A549 (cell line): ENCODE data around the gene CTXND2. TPM values are rescaled to one million over a fixed set of nuclear protein-coding genes. Genes with fewer than 3 reads are reported as not detected.

Source experiments
- ATAC-seq, 2 experiments: fragments of 200-7000 bp in 1 of 2; fragments of >200 bp in 1 of 2; cut with Nextera tagmentation in 1 of 2; cut with Tn5 transposase in 1 of 2; 3 replicates each; pipeline versions ENCODE4 v1.8.0 to v1.9.1; 2018 to 2020; ENCODE audit warnings: mild to moderate bottlenecking in 1 of 2, moderate library complexity in 1 of 2
- CTCF ChIA-PET: fragments of 300-600 bp; sonication (Branson Sonifier 250); formaldehyde crosslinking; extraction: SDS; loops from one replicate; lab custom pipeline; 2021; ENCODE audit warnings: antibody characterized with exemption, inconsistent platforms; lab: Yijun Ruan, JAX
- POLR2A ChIA-PET: fragments of 350-600 bp; formaldehyde crosslinking; extraction: SDS; loops from one replicate; lab custom pipeline; 2021; ENCODE audit warnings: antibody characterized with exemption, inconsistent platforms; lab: Yijun Ruan, JAX
- DNase-seq, 2 experiments: peaks; one replicate each; pipeline versions ENCODE4 v3.0.0 to v3.0.0-alpha.2; 2011 to 2016; ENCODE audit warnings: low read depth in 1 of 2, low spot score in 1 of 2
- FAIRE-seq: peaks from 2 replicates; lab custom pipeline; 2011; peaks lifted over from hg19 to GRCh38; lab: Jason Lieb, UNC
- H3K27ac ChIP-seq, 2 experiments: fragments of >200 bp; sonication (Bioruptor Twin); formaldehyde crosslinking; 3 replicates each; pipeline ENCODE4 v1.5.1; 2016 to 2017
- H3K4me1 ChIP-seq: fragments of >200 bp; sonication (Bioruptor Twin); formaldehyde crosslinking; 3 replicates; pipeline ENCODE4 v1.6.1; 2016
- H3K4me2 ChIP-seq: fragments of >200 bp; sonication (Bioruptor Twin); formaldehyde crosslinking; 3 replicates; pipeline ENCODE4 v1.6.1; 2016
- H3K4me3 ChIP-seq: fragments of >200 bp; sonication (Bioruptor Twin); formaldehyde crosslinking; 3 replicates; pipeline ENCODE4 v1.5.1; 2016
- H3K9me3 ChIP-seq: fragments of >200 bp; sonication (Bioruptor Twin); formaldehyde crosslinking; 3 replicates; pipeline ENCODE4 v1.6.1; 2016
- ATOH8 ChIP-seq: fragments of 250-450 bp; sonication (Bioruptor Pico); IDR thresholded peaks from 2 replicates; pipeline ENCODE4 v1.5.0; 2020; ENCODE audit warnings: low read depth, mild to moderate bottlenecking, moderate library complexity
- BCL3 ChIP-seq: fragments of >200 bp; sonication (Bioruptor Twin); formaldehyde crosslinking; IDR thresholded peaks from 3 replicates; pipeline ENCODE4 v1.6.1; 2016
- CBX8 ChIP-seq: fragments of 200-600 bp; sonication (generic); IDR thresholded peaks from 2 replicates; pipeline ENCODE4 v1.6.1; 2016
- CEBPB ChIP-seq, 2 experiments: fragments of >200 bp in 1 of 2; sonication (Bioruptor Twin) in 1 of 2; formaldehyde crosslinking in 1 of 2; IDR thresholded peaks; 2 replicates each; pipeline ENCODE4 v1.6.1; 2012 to 2016
- E2F6 ChIP-seq: IDR thresholded peaks from 2 replicates; pipeline ENCODE4 v1.6.1; 2012; ENCODE audit warnings: low read depth, borderline replicate concordance
- EHMT2 ChIP-seq: fragments of 200-600 bp; sonication (generic); IDR thresholded peaks from 2 replicates; pipeline ENCODE4 v1.6.1; 2016; ENCODE audit warnings: antibody characterized with exemption, low read depth, mild to moderate bottlenecking, moderate library complexity
- ELK1 ChIP-seq: fragments of 150-350 bp; IDR thresholded peaks from 2 replicates; pipeline ENCODE4 v1.6.1; 2014; ENCODE audit warnings: low read depth, mild to moderate bottlenecking, low read length
- HES2 ChIP-seq: fragments of >200 bp; sonication (Bioruptor Twin); formaldehyde crosslinking; IDR thresholded peaks from 2 replicates; pipeline ENCODE4 v1.6.1; 2016
- HEYL ChIP-seq: fragments of 250-450 bp; sonication (Bioruptor Pico); IDR thresholded peaks from 2 replicates; pipeline ENCODE4 v1.8.0; 2021; ENCODE audit warnings: mild to moderate bottlenecking, moderate library complexity
- HOXB13 ChIP-seq: fragments of 250-450 bp; sonication (Bioruptor Pico); IDR thresholded peaks from 2 replicates; pipeline ENCODE4 v1.5.0; 2020; ENCODE audit warnings: low read depth, mild to moderate bottlenecking, moderate library complexity
- MYC ChIP-seq: IDR thresholded peaks from 2 replicates; pipeline ENCODE4 v1.6.1; 2012; ENCODE audit warnings: mild to moderate bottlenecking, inconsistent platforms, low read length, improper control_type of control experiment, borderline replicate concordance
- PBX3 ChIP-seq: IDR thresholded peaks from 2 replicates; pipeline ENCODE4 v1.6.1; 2012
- RAD21 ChIP-seq, 2 experiments: fragments of >200 bp in 1 of 2; sonication (Bioruptor Twin) in 1 of 2; formaldehyde crosslinking in 1 of 2; IDR thresholded peaks in 1 of 2; conservative IDR thresholded peaks in 1 of 2; 2 replicates in 1 of 2; 3 replicates in 1 of 2; pipeline ENCODE4 v1.6.1; 2012 to 2018; ENCODE audit warnings: inconsistent platforms in 1 of 2
- REST ChIP-seq: fragments of 200-600 bp; sonication (generic); IDR thresholded peaks from 2 replicates; pipeline ENCODE4 v1.6.1; 2016; ENCODE audit warnings: antibody characterized with exemption, mild to moderate bottlenecking, moderate library complexity
- RNF2 ChIP-seq: fragments of 200-600 bp; sonication (generic); IDR thresholded peaks from 2 replicates; pipeline ENCODE4 v1.6.1; 2016; ENCODE audit warnings: low read depth, mild to moderate bottlenecking, antibody characterized with exemption, moderate library complexity, borderline replicate concordance
- ZNF302 ChIP-seq: fragments of 250-450 bp; sonication (Bioruptor Pico); IDR thresholded peaks from 2 replicates; pipeline ENCODE4 v1.9.0; 2021; ENCODE audit warnings: inconsistent platforms, mild to moderate bottlenecking, moderate library complexity
- WGBS: methylation state at CpG from one replicate; pipeline ENCODE4 v1.1.6; 2017; ENCODE audit errors: missing lambda C conversion rate; 5-methylcytosine and 5-hydroxymethylcytosine counted together
- polyA plus RNA-seq, 4 experiments: library from polyadenylated mRNA; depleted of rRNA in 3 of 4; stranded (reverse); fragments of >200 nt; fragmentation: RNase III in 1 of 4; extraction: RNeasy Plus Mini Kit Qiagen cat#74134 plus additional on column Dnase treatment in 1 of 4; gene quantifications; 2 replicates in 3 of 4; 3 replicates in 1 of 4; pipeline ENCODE4 v1.2.3, GENCODE V29; 2011 to 2017

The CTXND2 gene
- polyA plus RNA-seq, 2 of the 4 experiments (the other 2 are of a cell fraction) = not detected

- ATAC-seq (no peak), DNase-seq (peak in 1 of 2 experiments; percentile 60), FAIRE-seq (no peak)
- POLR2A ChIA-PET = no interaction called here
- CTCF ChIA-PET = interaction anchor here (0.7 to 1.0 kb wide), 2 partner anchors 49 to 371 kb away, joined by 3 read pairs; no protein-coding TSS in a partner anchor
- no peak overlapping the region for H3K4me2 ChIP-seq
- 81% methylated on average over 1 of the region's 1 CpG for WGBS
- no peak overlapping the region for H3K4me3 ChIP-seq
- TF ChIP-seq CBX8 (no peak), HOXB13 (CRISPR knock-in tag) (no peak), REST (no peak), RAD21 (conservative IDR thresholded peaks at IDR 0.05 in 1 of 2, IDR thresholded peaks at IDR 0.05 in 1 of 2) (no peak), HES2 (no peak), CEBPB (IDR thresholded peaks at IDR 0.05) (no peak), EHMT2 (no peak)
- H3K27ac ChIP-seq = no peak overlapping the region
- peaks cover 14% of the 10 kb centered on the region for H3K9me3 ChIP-seq
- H3K4me1 ChIP-seq = peaks cover 7% of the 10 kb centered on the region; the same call in 2 of the 3 replicates
These were observed 44.8 kb downstream of the CTXND2 start for GRCh38 chr1:150931773-150932172.

- no peak for ATAC-seq
- Histone ChIP-seq H3K4me1 (no peaks in the 10 kb centered on the region), H3K9me3 (no peaks in the 10 kb centered on the region), H3K4me2 (no peak overlapping the region), H3K27ac (no peak overlapping the region), H3K4me3 (no peak overlapping the region)
- 91% methylated on average over 5 of the region's 5 CpGs for WGBS
- CTCF ChIA-PET = interaction anchor here (1.0 to 1.9 kb wide), 4 partner anchors 10 to 50 kb away, joined by 3 to 7 read pairs (median 3); no protein-coding TSS in a partner anchor
- no peak for FAIRE-seq
- TF ChIP-seq PBX3 (no peak), HES2 (no peak), CEBPB (IDR thresholded peaks at IDR 0.05) (no peak), REST (no peak), HEYL (CRISPR knock-in tag) (no peak), ELK1 (no peak), BCL3 (no peak), CBX8 (no peak), E2F6 (no peak), ZNF302 (no peak), ATOH8 (CRISPR knock-in tag) (no peak), RNF2 (no peak), MYC (no peak)
- POLR2A ChIA-PET = no interaction called here
- DNase-seq = no peak
These were observed 57.9 kb downstream of the CTXND2 start for GRCh38 chr1:150944856-150945255.
